Limb (tissue), 2 donors: ENCODE data around the gene CD300A.
A peak's percentile ranks its signal among the peaks of the same experiment; 100 is the strongest.

Source experiments
- DNase-seq, 2 donors: peaks; one replicate each; pipeline ENCODE4 v3.0.0-alpha.2; 2016; ENCODE audit errors: extremely low spot score in 2 of 2

CD300A gene

DNA sequence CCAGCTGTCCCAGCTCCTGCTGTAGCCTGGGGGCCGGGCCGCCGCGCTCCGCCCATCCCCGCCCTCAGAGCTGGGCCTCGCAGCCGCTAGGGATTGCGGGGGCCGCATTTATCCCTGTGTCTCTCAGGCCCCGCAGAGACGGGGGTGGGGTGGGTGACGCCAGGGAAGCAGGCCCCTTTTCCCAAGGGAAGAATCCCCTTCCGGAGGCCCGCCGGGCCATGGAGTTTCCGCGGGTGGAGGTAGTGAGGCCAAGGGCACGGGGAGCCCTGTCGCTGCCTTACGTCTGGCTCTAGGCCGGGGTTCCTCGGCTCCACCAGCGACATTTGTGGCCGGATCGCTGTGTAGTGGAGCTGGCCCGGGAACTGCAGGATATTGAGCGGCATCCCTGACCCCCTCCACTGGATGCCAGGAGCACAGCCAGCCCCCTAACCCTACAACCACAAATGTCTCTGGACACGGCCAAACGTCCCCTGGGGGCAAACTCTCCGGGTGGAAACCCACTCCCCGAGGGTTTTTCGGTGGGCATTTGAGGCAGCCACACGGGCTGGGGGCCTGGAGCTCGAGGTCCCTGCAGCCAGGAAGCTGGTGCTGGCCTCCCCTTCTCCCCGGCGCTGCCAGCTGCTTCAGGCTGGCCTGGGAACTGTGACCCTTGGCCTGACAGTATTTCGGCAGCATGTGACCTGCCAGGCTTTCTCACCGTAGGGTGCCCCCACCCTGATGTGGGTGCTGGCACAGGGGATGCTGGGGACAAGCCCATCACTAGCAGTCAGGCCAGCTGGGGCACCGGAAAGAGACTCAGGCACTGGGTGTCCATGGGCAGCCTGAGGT is 12.0 kb upstream of the CD300A start:
- DNase-seq: peak in 1 of 2 donors; percentile 91

GRCh38 chr17:74455025-74455545 is 11.3 kb upstream of the CD300A start:
- DNase-seq: no peak

DNA sequence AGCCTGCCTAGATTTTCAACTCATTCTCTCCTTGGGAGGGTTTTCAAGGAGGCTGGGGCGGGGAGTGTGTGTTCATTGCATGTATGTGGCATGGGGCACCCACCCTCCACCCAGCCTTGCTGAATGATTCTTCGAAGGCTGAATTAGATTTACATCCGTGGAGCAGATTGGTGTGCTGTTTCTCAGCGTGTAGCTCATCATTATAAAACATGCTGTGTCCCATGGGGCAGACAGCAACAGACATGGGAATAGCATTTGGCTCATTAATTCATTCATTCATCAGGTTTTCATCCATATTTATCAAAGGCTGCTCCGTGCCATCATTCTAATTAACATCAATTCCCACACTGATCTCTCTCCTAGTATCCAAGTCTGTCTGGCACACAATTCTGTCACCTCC is 10.6 kb upstream of the CD300A start:
- no peak for DNase-seq

GRCh38 chr17:74457146-74457819 is 9.2 kb upstream of the CD300A start:
- DNase-seq: peak in 1 of 2 donors; percentile 89

- no peak for DNase-seq
These were observed 8.6 kb upstream of the CD300A start for GRCh38 chr17:74457820-74458166.

DNA sequence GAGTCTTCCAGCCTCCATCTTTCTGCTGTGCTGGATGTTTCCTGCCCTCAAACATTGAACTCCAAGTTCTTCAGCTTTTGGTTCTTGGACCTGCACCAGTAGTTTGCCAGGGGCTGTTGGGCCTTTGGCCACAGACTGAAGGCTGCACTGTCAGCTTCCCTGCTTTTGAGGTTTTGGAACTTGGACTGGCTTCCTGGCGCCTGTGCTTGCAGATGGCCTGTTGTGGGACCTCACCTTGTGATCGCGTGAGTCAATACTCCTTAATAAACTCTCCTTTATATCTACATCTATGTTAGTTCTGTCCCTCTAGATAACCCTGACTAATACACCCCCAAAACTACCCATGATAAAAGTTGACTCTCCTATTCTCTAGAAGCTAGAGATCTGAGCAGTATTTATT is 7.6 kb upstream of the CD300A start:
- no peak for DNase-seq

GRCh38 chr17:74459622-74460021 is 6.8 kb upstream of the CD300A start:
- no peak for DNase-seq

- no peak for DNase-seq
These were observed 6.2 kb upstream of the CD300A start for GRCh38 chr17:74460241-74460640.

DNA sequence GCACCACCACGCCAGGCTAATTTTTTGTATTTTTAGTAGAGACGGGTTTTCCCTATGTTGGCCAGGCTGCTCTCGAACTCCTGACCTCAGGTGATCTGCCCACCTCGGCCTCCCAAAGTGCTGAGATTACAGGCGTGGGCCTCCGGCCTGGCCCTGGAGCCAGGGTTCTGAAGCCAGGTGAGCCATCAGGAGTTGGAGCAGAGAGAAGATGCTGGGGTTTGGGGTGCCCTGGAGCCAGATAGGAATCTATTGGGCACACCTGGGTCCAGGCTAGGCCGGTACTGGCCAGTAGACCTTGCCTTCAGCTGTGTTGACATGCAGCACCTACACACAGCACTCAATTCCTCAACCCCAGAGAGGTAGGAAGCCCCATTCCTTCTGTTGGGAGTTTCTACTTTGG is 5.4 kb upstream of the CD300A start:
- DNase-seq: no peak

- DNase-seq: no peak
These were observed 4.8 kb upstream of the CD300A start for GRCh38 chr17:74461611-74462010.

GRCh38 chr17:74464730-74465377 is 1.6 kb upstream of the CD300A start:
- no peak for DNase-seq

DNA sequence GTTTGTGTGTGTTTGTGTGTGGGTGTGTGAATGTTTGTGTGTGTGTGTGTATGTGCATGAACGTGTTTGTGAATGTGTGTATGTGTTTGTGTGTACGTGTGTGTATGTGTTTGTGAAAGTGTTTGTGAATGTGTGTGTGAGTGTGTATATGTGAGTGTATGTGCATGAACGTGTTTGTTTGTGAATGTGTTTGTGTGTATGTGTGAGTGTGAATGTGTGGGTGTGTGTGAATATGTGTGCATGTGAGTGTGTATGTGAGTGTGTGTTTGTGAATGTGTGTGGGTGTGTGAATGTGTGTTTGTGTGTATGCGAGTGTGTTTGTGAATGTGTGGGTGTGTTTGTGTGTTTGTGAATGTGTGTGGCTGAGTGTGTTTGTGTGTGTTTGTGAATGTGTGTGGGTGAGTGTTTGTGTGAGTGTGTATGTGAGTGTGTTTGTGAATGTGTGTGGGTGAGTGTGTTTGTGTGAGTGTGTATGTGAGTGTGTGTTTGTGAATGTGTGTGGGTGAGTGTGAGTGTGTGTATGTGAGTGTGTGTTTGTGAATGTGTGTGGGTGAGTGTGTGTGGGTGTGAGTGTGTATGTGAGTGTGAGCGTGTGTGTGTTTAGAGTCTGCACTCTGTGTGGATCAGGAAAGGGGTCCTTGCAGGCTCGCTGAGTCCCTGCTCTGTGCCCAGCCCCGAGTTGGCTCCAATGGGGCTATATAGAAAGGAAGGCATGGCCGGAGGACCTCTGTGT is 890 bp upstream of the CD300A start:
- DNase-seq: no peak

- DNase-seq: no peak
These were observed 372 bp downstream of the CD300A start for GRCh38 chr17:74466828-74467184.

DNA sequence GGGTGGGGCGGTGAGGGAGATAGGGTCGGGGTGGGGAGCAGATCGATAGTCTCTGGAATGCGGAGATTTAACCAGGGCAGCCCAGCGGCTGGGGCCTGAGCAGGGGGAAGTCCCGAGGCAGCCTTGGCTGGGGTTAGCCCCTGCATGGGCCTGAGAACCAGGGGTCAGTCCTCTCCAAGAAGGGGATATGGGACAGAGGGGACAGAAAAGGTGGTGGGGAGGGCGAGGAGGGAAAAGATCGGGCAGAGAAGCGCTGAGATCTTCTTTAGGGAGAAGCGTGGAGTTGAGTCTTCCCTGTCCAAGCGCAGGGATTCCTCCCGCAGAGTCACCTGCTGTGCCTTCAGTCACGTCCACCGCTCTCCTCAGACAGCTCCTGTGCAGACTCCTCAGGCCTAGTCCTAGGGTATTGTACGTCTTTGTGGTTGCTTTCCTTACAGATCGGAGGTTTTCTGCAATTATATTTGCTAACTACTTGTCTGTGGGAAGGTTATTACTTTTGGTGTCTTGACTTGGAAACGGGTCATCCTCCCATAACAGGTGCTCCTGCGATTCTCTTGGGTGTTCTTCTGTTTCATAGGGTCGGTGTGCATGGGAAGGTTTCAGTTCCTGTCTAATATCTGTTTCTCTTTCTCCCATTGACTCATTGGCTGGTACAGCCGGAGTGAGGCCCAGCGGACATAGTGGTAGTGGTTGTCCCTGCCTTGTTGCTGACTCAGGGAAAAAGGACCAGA is 952 bp downstream of the CD300A start:
- no peak for DNase-seq

- DNase-seq: no peak
These were observed 4.9 kb downstream of the CD300A start for GRCh38 chr17:74471341-74471740.

DNA sequence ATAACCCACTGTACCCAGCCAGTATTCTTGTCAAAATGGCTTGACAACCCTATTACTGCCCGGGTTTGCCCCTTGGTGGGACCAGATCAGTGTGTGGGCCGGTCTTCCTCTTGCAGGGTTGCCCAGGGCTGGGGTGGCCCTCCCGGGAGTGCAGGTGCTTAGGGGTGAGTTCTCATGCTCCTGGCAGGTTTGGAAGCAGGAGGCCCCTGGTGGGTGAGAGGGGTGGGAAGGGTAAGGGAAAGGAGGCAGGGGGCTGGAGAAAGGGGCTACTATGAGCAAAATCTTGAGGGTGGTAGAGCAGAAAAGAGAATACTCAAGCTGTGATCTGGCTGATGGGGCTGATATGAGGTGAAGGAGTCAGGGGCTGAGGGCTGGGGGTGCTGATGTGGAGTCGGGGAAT is 6.5 kb downstream of the CD300A start:
- no peak for DNase-seq

- no peak for DNase-seq
These were observed 6.9 kb downstream of the CD300A start for GRCh38 chr17:74473294-74473693.

DNA sequence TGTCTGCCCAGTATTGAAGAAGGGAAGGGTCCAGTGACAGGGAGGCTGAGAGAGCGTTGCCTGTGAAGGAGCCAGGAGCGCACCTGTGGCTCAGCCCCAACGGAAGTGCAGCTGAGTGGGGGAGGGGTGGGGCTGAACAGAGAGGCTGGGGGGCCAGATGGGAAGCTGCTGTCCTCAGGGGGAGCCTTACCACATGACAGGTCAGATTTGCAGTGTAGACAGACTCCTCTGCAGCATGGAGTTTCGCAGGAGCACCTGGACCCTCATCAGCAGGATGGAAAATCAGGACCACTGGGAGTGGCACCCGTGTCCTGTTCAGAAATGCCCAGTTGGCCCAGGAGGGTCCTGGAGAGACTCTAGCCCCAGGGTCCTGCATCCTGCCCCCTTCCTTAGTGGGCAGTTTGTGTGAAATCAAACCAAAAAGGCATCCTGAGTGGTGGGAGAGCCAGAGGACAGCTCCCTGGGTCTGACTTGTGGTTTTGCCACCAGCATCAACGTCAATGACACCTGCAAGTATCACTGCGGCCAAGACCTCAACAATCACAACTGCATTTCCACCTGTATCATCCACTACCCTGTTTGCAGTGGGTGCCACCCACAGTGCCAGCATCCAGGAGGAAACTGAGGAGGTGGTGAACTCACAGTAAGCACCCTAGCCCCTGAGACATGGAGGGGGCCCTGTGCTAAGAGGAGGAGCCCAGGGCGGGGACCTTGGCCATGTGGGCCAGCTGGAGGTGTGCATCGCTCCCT is 7.8 kb downstream of the CD300A start:
- DNase-seq: no peak

DNA sequence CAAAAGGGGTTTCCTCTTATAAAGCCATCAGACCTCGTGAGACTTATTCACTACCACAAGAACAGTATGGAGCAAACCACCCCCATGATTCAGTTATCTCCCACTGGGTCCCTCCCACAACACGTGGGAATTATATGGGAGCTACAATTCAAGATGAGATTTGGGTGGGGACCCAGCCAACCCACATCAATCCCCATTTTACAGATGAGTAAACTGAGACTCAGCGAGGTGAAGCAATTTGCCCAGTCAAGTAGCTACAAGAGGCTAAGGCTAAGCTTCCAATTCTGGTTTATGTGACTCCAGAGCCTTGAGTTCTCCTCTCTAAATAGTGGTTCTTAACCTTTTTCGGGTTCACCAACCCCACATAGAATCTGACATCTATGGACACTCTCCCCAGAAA is 8.8 kb downstream of the CD300A start:
- no peak for DNase-seq

GRCh38 chr17:74477411-74477810 is 11.0 kb downstream of the CD300A start:
- no peak for DNase-seq
